Activated T-helper 17 cell treated with anti-CD3 and anti-CD28 coated beads, Interleukin-2, amount 50 U/mL, for 72 hours (primary cell): ENCODE measurements around the gene SLC6A11. TPM values are rescaled to one million over a fixed set of nuclear protein-coding genes. Genes with fewer than 3 reads are reported as not detected.

ENCODE experiments used
- ATAC-seq: fragments of 150-1000 bp; cut with Tn5 transposase; replicated peaks from 2 replicates; pipeline ENCODE4 v1.10.0; 2021; ENCODE audit warnings: mild to moderate bottlenecking, moderate library complexity
- H3K27ac Mint-ChIP-seq: one replicate; pipeline ENCODE4 v1.8.0; 2022; ENCODE audit warnings: mixed read lengths
- H3K27me3 Mint-ChIP-seq: one replicate; pipeline ENCODE4 v1.8.0; 2022; ENCODE audit warnings: mixed read lengths
- H3K36me3 Mint-ChIP-seq: one replicate; pipeline ENCODE4 v1.8.0; 2022; ENCODE audit warnings: low read depth, mild to moderate bottlenecking, mixed read lengths
- H3K4me1 Mint-ChIP-seq: one replicate; pipeline ENCODE4 v1.8.0; 2022; ENCODE audit warnings: mixed read lengths
- H3K4me3 Mint-ChIP-seq: one replicate; pipeline ENCODE4 v1.8.0; 2022; ENCODE audit warnings: mild to moderate bottlenecking, mixed read lengths
- H3K9me3 Mint-ChIP-seq: one replicate; pipeline ENCODE4 v1.8.0; 2022; ENCODE audit warnings: mixed read lengths
- total RNA-seq, 2 donors: library from RNA; stranded (reverse); gene quantifications; one replicate each; pipeline ENCODE4 v1.2.3, GENCODE V29; 2022

The SLC6A11 gene
- total RNA-seq, 2 donors from 2014 or later, result not detected

- H3K4me1 Mint-ChIP-seq, result no peaks in the 10 kb centered on the region
- H3K27me3 Mint-ChIP-seq, result peaks cover 43% of the 10 kb centered on the region
- no peak overlapping the region for H3K4me3 Mint-ChIP-seq
- H3K9me3 Mint-ChIP-seq, result no peaks in the 10 kb centered on the region
- no peak for ATAC-seq
- no peak overlapping the region for H3K27ac Mint-ChIP-seq
- no peaks in the 10 kb centered on the region for H3K36me3 Mint-ChIP-seq
Observed at GRCh38 chr3:10780243-10780642, 35.8 kb upstream of the SLC6A11 start.

- Mint-ChIP-seq H3K36me3 (no peaks in the 10 kb centered on the region), H3K4me3 (no peak overlapping the region), H3K9me3 (no peaks in the 10 kb centered on the region), H3K27ac (no peak overlapping the region), H3K4me1 (no peaks in the 10 kb centered on the region), H3K27me3 (peaks cover 40% of the 10 kb centered on the region)
- no peak for ATAC-seq
Observed at GRCh38 chr3:10780922-10781321, 35.1 kb upstream of the SLC6A11 start.

GRCh38 chr3:10781981-10782380 lies 34.0 kb upstream of the SLC6A11 start:
- H3K27me3 Mint-ChIP-seq, result peaks cover 39% of the 10 kb centered on the region
- H3K9me3 Mint-ChIP-seq, result no peaks in the 10 kb centered on the region
- ATAC-seq, result no peak
- no peak overlapping the region for H3K27ac Mint-ChIP-seq
- H3K36me3 Mint-ChIP-seq, result no peaks in the 10 kb centered on the region
- no peaks in the 10 kb centered on the region for H3K4me1 Mint-ChIP-seq
- H3K4me3 Mint-ChIP-seq, result no peak overlapping the region

DNA sequence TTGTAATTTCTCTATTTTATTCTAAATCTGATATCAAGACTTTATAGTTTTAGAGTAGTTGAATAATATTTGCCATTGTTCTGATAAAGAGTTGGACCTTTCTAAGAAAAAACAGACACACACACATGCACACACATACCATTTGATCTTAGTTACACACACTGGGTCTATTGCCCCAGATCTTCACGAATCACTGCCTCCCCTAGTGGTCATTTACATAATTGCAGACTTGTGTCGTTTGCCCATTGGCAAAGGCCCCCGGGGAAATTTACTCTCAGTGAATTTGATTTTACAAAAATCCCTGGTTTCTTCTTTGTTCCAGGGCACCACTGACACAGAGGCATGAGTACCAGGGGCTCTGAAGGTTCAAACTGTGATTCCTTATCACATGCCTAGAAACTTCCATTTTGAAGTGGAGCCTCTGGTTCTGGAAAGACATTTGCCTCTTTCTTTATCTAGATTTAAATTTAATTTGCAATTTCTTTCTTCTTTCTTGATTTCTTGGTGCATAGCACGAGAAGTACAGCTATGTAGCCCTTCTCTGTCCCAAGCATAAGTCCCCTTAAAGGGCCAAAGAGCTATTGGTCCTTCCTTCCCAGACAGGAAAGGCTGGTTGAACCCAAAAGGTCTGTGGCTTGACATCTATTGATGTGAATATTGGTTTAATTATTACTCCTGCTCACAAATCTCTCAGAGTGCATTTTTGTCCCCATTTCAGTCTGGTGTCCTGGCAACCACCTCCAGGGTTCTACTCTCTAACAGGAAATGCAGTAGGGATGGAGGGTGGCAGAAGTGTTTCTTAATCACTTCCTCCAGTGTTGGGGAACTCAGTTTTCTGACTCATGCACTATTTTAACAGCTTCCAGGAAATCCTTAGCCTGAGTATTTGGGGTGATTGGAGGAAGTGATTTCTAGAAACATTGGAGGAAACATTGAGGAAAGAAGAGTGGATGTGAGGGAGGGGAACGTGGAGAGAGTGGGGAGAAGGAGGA lies 32.4 kb upstream of the SLC6A11 start:
- H3K9me3 Mint-ChIP-seq, result no peaks in the 10 kb centered on the region

GRCh38 chr3:10786640-10787039 lies 29.4 kb upstream of the SLC6A11 start:
- H3K36me3 Mint-ChIP-seq, result no peaks in the 10 kb centered on the region
- no peak overlapping the region for H3K4me3 Mint-ChIP-seq
- H3K27me3 Mint-ChIP-seq, result peaks cover 45% of the 10 kb centered on the region
- no peaks in the 10 kb centered on the region for H3K4me1 Mint-ChIP-seq
- ATAC-seq, result no peak
- H3K27ac Mint-ChIP-seq, result no peak overlapping the region
- H3K9me3 Mint-ChIP-seq, result no peaks in the 10 kb centered on the region

More for the DNA sequence above, 32.4 kb upstream of the SLC6A11 start:
- H3K4me3 Mint-ChIP-seq, result no peak overlapping the region
- no peaks in the 10 kb centered on the region for H3K4me1 Mint-ChIP-seq
- peaks cover 44% of the 10 kb centered on the region for H3K27me3 Mint-ChIP-seq
- H3K27ac Mint-ChIP-seq, result no peak overlapping the region
- H3K36me3 Mint-ChIP-seq, result no peaks in the 10 kb centered on the region
- no peak for ATAC-seq

- H3K4me1 Mint-ChIP-seq, result no peaks in the 10 kb centered on the region
- no peaks in the 10 kb centered on the region for H3K9me3 Mint-ChIP-seq
- no peak overlapping the region for H3K4me3 Mint-ChIP-seq
- no peak overlapping the region for H3K27ac Mint-ChIP-seq
- no peak for ATAC-seq
- peaks cover 49% of the 10 kb centered on the region for H3K27me3 Mint-ChIP-seq
- no peaks in the 10 kb centered on the region for H3K36me3 Mint-ChIP-seq
Observed at GRCh38 chr3:10788451-10788850, 27.6 kb upstream of the SLC6A11 start.

GRCh38 chr3:10790713-10791112 lies 25.3 kb upstream of the SLC6A11 start:
- H3K36me3 Mint-ChIP-seq, result no peaks in the 10 kb centered on the region
- H3K4me1 Mint-ChIP-seq, result no peaks in the 10 kb centered on the region
- no peak overlapping the region for H3K27ac Mint-ChIP-seq
- no peak for ATAC-seq
- no peaks in the 10 kb centered on the region for H3K9me3 Mint-ChIP-seq
- H3K27me3 Mint-ChIP-seq, result peaks cover 43% of the 10 kb centered on the region
- no peak overlapping the region for H3K4me3 Mint-ChIP-seq

GRCh38 chr3:10792208-10792607 lies 23.8 kb upstream of the SLC6A11 start:
- Mint-ChIP-seq H3K4me1 (no peaks in the 10 kb centered on the region), H3K9me3 (no peaks in the 10 kb centered on the region), H3K27me3 (peaks cover 53% of the 10 kb centered on the region), H3K27ac (no peak overlapping the region), H3K4me3 (no peak overlapping the region), H3K36me3 (no peaks in the 10 kb centered on the region)
- ATAC-seq, result no peak

DNA sequence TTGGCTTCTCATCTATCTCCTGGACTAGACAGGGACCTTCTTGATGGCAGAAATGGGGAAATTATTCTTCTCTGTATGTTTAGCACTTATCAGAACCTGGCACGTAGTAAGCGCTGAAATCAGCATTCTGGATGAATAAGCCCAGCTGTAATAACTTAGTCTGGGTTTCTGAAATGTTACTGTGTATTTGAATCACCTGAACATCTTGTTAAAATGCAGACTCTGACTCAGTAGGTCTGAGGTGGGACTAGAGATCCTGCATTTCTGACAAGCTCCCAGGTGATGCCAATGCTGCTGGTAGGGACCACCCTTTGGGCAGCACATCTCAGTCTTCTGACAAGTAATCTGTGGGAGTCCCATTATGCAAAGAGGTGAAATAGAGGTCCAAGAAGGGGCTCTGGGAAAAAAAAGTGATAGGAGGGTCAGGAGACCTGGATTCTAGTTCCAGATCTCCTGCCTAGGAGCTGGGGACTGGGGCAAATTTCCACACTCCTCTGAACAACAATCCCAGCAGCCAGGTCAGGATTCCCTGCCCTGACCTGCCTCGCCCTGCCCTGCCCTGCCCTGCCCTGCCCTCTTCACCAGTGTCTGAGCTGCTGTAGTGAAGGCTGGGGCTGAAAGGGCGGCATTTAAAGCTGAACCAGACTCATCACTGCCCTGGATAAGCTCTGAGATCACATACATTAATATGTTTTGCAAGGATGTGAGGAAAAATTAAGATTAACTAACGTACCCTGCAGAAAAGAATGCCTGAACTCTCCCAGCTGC lies 17.2 kb upstream of the SLC6A11 start:
- no peak for ATAC-seq
- Mint-ChIP-seq H3K27ac (no peak overlapping the region), H3K4me1 (no peaks in the 10 kb centered on the region), H3K4me3 (no peak overlapping the region), H3K36me3 (no peaks in the 10 kb centered on the region), H3K27me3 (peaks cover 52% of the 10 kb centered on the region), H3K9me3 (no peaks in the 10 kb centered on the region)

GRCh38 chr3:10804183-10804648 lies 11.8 kb upstream of the SLC6A11 start:
- no peak overlapping the region for H3K27ac Mint-ChIP-seq
- no peaks in the 10 kb centered on the region for H3K4me1 Mint-ChIP-seq
- no peaks in the 10 kb centered on the region for H3K36me3 Mint-ChIP-seq
- peaks cover 25% of the 10 kb centered on the region for H3K27me3 Mint-ChIP-seq
- no peak for ATAC-seq
- H3K4me3 Mint-ChIP-seq, result no peak overlapping the region
- peaks cover 4% of the 10 kb centered on the region for H3K9me3 Mint-ChIP-seq

- Mint-ChIP-seq H3K27ac (no peak overlapping the region), H3K4me1 (no peaks in the 10 kb centered on the region), H3K36me3 (no peaks in the 10 kb centered on the region), H3K4me3 (no peak overlapping the region), H3K27me3 (peaks cover 20% of the 10 kb centered on the region), H3K9me3 (peaks cover 4% of the 10 kb centered on the region)
- no peak for ATAC-seq
Observed at GRCh38 chr3:10806006-10806405, 10.0 kb upstream of the SLC6A11 start.

- Mint-ChIP-seq H3K9me3 (peaks cover 4% of the 10 kb centered on the region), H3K36me3 (no peaks in the 10 kb centered on the region), H3K27me3 (peaks cover 23% of the 10 kb centered on the region), H3K4me1 (no peaks in the 10 kb centered on the region), H3K4me3 (no peak overlapping the region), H3K27ac (no peak overlapping the region)
- no peak for ATAC-seq
Observed at GRCh38 chr3:10808130-10808735, 7.8 kb upstream of the SLC6A11 start.

- H3K27ac Mint-ChIP-seq, result no peak overlapping the region
- H3K4me1 Mint-ChIP-seq, result no peaks in the 10 kb centered on the region
- H3K27me3 Mint-ChIP-seq, result peaks cover 25% of the 10 kb centered on the region
- H3K9me3 Mint-ChIP-seq, result peaks cover 4% of the 10 kb centered on the region
- H3K36me3 Mint-ChIP-seq, result no peaks in the 10 kb centered on the region
- no peak for ATAC-seq
- no peak overlapping the region for H3K4me3 Mint-ChIP-seq
Observed at GRCh38 chr3:10808974-10809373, 7.1 kb upstream of the SLC6A11 start.

- ATAC-seq, result no peak
- H3K4me1 Mint-ChIP-seq, result no peaks in the 10 kb centered on the region
- no peaks in the 10 kb centered on the region for H3K36me3 Mint-ChIP-seq
- peaks cover 4% of the 10 kb centered on the region for H3K9me3 Mint-ChIP-seq
- no peak overlapping the region for H3K4me3 Mint-ChIP-seq
- peaks cover 37% of the 10 kb centered on the region for H3K27me3 Mint-ChIP-seq
- no peak overlapping the region for H3K27ac Mint-ChIP-seq
Observed at GRCh38 chr3:10810376-10810775, 5.7 kb upstream of the SLC6A11 start.
